Mesenteric fat pad (tissue), 1 donor: Measurements from ENCODE around the gene BLOC1S2. TPM values are rescaled to one million over a fixed set of nuclear protein-coding genes. Genes with fewer than 3 reads are reported as not detected.
"Not testable (repeated sequence)": the region's sequence is repeated elsewhere in the genome, so short reads cannot be mapped to it uniquely, and the experiment has no call there.

Experiments used
- DNase-seq: peaks from one replicate; pipeline ENCODE4 v3.0.0-alpha.2; 2020; ENCODE audit warnings: low spot score
- long read RNA-seq: library from polyadenylated mRNA; unstranded; transcript quantifications from one replicate; pipeline ENCODE4 v2.0.0, GENCODE V29; 2020
- total RNA-seq: library from RNA; stranded (reverse); fragmentation: NEBNext Ultra II Directional; extraction: Animal tissue kit (Norgen Biotek cat#: 25700); gene quantifications from one replicate; pipeline ENCODE4 v1.2.1, GENCODE V29; 2021
- donor health status: DM: yes; HTN: yes; CAD: no.

The BLOC1S2 gene
- 30.4 TPM for total RNA-seq
- long read RNA-seq, transcript BLOC1S2-202 (5 exons, 1,249 nt): major isoform, 51 of 57 reads
- long read RNA-seq, partial matches to known transcripts: 1 of 57 reads
- long read RNA-seq, other reads (novel, unspliced or antisense): 4 of 57 reads

DNA sequence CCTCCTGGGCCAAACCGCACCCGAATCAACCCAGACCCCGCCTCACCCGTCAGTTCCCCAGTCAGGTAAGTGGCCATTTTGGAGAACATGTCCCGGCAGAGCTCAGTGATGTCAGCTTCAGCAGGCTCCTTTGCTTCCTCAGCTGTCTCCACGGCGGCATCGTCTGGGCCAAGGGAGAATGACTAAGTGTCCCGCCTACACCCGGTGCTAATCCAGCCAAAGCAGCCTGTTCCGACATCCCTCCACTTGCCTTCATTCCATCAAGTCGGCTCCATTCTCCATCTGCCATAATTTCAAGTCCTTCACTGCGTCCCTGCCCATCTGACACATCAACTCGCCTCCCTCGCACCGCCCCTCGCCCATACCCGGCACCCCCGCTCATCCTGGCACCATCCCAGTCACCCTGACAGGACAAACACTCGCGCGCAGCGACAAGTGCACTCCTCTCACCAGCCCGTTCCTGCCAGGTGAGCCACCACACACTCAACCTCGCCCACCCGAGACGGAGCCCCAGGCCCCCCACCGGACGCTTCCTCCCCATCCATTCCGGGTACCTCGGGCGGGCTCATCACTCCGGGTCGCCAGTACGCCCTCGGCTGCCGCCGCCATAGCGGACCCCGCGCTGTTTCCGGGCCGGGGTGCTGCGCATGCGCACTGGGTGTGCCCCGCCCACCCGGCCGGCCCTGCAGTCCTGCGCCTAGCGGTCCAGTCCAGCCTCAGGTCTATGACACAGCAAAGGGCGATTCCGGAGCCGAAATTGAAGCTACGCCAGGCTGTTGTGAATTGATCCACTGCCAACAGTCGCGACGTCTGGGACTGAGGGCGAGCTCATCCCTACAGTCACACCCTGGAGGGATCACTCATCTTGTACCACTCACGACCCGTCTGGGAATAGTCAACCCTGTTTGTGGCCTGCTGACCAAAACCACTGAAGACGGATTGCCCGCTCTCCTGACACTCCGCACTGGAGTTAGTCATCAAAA, at the start of gene BLOC1S2:
BLOC1S2 (minus strand) TSS at position 630 of the 983 bp plus-strand sequence; CDS start at position 609, 21 bp downstream.
- DNase-seq: peak; percentile 98

DNA sequence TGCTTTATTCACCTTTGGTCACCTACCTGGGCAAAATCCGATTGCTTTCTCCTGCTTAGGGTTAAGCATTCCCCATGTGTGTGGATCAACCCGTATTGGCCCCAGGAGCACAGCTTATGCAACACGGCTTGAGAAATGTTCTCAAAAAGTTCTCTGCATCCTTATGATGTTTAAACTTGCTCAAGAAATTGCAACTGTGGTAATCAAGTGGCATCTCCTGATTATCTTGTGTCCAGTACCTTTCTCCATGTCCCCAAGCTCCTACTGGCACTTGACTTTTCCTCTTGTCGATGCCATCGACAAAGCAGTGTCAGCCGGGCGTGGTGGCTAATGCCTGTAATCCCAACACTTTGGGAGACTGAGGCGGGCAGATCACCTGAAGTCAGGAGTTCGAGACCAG, 48.3 kb upstream of the BLOC1S2 start:
- no peak for DNase-seq

DNA sequence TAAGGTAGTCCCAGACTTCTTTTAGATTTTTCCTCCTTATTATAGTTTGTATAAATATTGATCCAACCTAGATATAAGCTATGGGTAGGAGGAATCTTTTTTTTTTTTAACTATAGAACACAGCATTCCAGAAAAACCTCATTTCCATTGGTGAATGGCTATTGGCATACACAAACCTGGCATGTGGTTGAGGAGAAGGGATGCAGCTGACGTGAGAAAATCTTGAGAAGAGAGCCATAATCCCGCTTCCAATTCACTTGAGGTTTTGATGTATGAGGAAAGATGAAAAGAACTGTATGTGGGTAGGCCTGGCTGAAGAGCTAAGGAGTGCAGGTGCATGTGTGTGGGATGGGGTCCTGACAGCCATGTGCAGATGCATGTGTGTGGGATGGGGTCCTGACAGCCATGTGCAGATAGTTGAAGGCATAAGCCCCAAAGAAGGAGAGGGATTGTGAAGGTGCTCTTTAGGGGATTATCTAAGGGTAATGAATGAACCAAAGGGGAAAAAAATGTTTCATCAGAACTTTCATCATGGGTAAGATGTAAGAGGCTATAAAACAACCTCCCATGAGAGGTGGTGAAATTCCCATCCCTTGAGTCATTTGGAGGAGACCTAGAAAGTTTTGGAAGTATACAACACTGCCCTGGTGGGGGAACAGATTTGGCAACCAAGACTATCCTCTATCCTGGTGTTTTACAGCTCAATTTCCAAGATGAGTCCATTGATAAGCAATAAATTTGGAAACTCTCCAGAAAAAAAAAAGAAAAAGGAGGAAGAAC, 47.4 kb upstream of the BLOC1S2 start:
- DNase-seq: no peak

DNA sequence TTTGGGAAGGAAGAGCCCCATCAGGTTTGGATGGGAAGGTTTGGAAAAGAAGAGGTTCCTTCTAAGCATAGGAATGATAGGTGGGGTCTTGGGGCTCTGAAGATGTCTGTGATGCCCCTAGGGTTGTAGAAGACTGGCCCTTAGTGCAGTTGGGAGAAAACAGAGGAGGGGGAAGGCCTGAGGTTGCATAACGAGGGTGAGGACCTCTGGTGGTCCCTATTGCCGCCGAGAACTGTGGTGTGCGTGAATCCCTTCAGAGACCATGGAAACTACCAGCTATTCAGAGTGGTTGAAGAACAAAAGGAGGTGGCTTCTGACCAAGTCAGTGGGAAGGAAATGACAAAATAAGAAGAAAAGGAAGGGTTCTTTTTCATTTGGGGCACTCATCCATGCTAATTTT, 46.6 kb upstream of the BLOC1S2 start:
- DNase-seq: no peak

DNA sequence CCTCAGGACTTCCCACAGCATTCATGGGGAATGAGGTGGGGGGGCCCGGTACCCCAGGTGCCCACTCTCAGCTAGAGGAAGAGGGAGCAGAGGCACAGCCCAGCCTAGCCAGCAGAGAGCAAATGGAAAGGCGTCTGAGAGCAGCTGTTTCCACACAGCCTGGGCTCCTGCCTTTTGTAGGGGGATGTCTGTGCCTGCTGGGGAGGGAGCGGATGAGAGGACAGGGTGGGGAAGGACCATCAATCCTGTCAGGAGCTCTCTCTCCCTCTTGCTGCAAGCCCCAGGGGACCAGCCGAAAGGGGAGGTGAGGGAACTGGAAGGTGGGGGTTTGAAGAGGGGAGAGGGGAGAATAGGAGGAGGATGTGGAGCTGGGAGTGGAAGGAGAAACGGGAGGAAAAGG, 43.6 kb upstream of the BLOC1S2 start, which contains the start of gene PKD2L1:
PKD2L1 (minus strand) TSS at position 150 of the 400 bp plus-strand sequence; CDS start at position 25, 125 bp downstream.
- DNase-seq: no peak

DNA sequence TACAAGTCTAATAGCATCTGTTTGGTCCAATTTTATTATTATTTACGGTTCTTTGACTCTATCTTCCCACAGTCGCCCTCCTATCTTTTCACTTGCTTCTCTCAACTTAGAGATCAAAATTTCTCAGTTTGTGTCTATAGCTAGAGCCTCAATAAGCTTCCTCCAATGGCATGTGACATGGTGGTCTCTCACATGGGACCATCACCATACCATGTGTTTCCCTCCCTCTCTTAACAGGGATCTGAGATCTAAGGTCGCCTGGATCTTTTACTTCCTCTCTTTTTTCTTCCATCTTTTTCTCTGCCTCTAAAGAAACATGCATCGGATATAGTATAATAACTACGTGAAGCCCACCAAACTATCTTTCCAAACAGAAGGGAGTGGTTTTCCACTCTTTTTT, 41.7 kb upstream of the BLOC1S2 start:
- no peak for DNase-seq

DNA sequence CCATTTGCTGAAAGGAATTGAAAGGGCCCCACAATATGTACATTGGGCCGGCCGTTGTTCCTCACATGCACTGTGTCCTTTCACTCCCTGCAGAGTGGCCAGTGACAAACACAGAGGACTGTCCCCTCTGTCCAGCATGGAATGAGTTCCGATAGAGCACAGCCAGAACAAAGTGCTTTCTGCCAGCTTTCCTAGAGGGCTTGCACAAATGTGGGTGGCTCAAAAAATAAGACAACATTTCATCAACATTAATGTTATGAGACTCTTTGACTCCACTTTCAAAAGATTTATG, 41.2 kb upstream of the BLOC1S2 start:
- no peak for DNase-seq

DNA sequence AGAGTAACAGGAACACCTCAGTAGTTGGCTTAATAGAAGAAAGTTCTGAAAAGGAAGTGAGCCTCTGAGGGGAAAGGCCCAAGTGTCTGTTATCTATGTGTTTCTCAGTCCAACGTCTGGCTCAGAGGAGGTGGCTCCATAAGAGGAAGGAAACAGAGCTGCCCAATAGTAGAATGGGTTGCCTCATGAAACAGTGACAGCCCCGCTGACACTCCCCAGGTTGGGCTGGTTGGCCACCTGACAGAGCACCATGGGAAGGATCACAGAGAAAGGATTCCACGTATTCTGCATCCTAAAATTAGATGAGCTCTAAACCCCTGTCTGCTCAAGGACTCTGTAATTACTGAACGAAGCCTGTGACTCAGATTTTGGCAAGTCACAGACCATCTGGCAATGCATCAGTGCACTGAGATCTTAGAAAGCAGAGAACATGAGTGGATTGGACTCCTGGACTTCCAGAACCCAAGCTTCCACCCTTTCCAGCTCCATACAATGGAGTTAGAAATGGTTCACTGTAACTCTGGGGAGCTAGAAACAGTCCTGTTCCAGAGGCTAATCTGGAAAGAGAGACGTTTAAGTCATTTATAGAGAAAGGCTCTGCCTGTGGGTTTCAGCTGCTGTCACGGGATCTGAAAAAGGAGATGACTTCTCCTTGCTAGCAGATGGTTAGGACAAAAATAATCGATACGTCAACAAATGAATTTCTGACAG, 40.7 kb upstream of the BLOC1S2 start:
- DNase-seq: no peak

DNA sequence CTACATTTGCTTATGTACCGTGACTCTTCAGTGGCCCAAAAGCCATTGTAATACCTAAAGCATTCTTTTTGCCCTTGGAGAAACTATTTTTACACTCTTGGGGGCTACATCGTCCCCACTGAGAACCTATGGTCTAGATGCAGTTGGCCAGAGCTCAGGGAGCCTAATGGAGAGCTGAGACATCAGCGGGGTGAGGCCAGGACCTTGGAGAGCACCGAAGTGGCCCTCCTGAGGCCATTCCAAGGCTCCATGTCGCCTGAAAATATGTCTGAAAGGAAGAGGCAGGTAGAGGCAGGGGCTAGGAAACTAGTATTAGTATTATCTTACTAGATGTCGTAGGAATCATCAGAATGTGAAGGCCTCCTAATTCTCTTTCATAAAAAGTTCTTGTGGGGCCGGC, 38.7 kb upstream of the BLOC1S2 start:
- DNase-seq: no peak

DNA sequence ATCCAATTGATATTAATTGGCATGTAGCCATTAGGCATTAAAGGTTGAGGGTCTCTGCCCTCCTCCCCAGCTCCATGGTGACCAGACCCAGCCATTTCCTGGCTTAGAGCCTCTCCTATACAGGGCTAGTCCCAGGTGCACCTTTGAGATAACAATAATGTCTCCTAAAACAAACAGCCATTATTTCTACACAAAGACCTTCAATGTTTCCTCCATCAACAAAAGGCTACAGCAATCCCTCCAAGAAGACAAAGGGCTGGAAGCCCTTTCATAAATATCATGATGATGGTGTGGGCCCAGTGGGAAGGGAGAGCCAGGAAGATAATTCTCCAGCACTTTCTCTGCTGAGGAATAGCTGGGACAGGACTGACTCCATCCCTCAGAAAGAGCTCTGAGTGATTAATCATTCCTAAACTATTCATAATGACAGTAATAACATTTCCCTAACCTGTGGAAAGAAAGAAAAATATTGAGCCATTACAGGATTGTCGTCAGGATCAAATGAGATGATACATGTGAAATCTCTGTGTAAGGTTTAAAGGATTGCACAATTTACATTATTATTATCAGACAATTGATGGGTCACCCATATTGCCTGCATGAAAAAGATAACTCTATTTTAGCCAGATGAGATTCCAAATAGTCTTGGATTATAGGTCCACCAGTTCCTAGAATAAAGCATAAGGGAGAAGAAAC, 33.4 kb upstream of the BLOC1S2 start:
- DNase-seq: no peak

DNA sequence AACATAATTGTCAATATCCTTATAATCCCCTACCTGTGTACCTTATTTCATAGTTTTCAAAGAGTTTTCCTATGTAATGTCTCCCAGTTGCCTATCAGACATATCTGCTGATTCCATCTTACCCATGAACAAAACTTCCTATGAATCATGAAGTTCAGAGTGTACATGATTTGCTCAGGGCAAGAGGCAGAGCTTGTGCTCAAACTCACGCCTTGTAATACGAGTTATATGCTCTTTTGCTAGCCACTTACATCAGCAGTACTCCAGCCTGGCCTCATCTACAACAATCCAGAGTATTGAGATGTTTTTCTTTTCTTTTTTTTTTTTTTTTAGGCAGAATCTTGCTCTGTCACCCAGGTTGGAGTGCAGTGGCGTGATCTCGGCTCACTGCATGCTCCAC, 31.7 kb upstream of the BLOC1S2 start:
- no peak for DNase-seq

DNA sequence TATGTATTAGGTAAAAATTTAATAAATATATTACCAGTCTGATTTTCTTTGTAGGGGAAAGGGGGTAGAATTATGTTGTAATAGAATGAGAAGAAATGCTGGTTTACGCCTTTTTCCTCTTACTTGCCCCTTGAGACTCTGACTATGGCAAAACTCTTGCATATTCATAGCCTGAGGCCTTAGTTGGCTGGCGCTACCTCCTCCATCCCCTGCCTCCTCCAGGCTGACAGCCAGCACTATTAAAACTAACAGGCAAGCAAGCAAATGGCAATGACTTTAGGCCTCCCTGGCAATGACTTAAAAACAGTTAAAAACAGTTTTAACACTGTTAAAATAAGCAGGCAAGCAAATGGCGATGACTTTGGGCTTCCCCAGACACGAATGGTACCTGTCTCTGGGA, 29.1 kb upstream of the BLOC1S2 start:
- no peak for DNase-seq

DNA sequence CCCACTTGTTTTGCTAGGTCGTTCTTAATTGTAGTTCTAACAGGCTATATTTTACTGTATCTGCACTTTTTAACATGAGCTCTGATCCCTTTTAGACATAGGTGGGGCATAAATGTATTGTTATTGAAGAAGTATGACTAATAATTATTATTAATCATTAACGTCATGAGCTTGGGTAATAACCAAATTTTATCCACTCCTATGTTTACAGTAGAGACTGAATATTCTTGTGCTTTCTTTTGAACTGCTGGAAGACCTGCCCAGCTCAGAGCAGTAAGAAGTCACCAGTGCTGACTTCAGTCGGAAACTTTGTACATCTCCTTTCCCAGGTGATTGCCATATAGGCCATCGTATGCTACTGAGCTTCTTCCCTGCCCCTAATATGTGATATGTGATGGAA, 24.8 kb upstream of the BLOC1S2 start:
- DNase-seq: no peak

DNA sequence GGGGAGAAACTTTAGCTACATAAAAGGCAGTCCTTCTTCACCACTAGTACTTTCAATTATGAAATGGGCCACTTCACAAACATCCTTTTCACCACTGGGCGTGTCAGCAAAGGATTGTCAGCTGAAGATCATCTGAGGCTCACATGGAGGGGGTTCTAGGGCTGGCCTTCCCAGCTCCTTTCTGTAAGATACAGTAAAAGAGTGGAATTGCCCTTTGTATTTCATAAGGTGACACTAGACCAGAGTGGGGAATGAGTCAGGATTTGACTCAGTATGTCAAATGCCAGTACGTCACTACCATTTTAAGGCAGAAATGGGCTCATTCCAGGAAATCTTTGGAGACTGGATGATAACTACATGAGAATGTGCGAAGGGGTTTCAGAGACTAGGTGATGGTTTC, 21.2 kb upstream of the BLOC1S2 start:
- DNase-seq: no peak

DNA sequence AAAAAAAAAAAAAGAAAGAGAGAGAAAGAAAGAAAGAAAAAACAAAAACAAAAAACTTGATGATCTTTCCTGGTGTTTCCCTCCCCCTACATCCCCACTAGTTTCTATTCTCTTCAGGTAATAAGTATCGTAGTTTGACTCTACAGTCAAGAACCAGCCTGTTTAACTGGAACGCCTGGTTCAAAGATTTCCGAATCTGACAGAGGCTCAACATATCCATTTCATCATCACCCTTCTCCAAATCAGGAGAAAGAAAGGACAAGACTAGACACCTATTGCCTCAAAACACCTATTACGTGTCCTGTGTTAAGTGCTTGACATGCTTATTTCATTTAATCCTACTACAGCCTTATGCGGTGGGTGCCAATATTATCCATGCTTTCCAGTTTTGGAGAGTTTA, 20.4 kb upstream of the BLOC1S2 start:
- no peak for DNase-seq

DNA sequence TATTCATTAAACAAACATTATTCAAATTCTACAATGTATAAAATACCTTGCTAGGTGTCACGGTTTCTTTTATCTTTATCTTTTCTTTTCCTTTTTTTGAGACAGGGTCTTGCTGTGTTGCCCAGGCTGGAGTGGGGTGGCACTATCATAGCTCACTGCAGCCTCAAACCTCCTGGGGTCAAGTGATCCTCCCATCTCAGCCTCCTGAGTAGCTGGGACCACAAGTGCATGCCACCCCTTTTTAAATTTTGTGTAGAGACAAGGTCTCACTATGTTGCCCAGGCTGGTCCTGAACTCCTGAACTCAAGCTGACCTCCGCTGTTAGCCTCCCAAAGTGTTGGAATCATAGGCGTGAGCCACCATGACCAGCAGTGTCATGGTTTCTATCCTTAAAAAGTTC, 17.9 kb upstream of the BLOC1S2 start:
- no peak for DNase-seq

DNA sequence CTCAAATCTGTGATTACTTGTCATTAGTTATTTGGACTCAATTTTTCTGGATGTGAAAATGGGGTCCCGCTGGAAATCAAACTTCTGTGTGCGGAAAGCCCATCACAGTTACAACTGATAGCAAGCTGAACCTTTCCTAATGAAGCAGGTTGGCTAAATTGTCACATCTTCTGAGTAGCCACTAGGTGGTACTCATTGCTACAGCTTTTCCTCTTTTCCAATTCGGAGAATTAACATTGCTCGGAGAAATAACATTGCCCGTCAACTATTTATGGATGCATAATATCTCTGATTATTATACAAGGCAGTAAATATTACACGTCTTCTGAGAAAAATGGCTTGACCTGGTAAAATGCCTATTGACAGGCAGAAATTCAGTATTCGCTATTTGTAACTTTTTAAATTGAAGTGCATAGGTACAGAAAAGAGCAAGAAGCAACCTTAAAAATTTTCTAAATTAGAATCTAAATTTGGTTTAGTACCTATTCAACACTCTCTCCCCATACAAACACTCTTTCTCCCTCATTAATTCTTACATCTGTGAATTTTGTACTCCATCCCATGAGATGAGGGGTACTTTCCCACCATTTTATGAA, 17.3 kb upstream of the BLOC1S2 start:
- DNase-seq: no peak

DNA sequence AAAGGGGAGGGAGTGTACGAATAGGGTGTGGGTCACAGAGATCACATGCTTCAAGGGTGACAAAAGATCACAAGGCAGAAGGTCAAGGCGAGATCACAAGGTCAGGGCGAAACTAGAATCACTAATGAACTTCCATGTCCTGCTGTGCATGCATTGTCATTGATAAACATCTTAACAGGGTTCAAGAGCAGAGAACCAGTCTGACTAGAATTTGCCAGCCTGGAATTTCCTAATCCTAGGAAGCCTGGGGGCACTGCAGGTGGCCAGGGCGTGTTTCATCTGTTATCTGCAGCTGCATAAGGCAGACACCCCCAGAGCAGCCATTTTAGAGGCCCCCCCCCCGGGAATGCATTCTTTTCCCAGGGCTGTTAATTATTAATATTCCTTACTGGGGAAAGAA, 14.6 kb upstream of the BLOC1S2 start:
- DNase-seq: not testable (repeated sequence)

DNA sequence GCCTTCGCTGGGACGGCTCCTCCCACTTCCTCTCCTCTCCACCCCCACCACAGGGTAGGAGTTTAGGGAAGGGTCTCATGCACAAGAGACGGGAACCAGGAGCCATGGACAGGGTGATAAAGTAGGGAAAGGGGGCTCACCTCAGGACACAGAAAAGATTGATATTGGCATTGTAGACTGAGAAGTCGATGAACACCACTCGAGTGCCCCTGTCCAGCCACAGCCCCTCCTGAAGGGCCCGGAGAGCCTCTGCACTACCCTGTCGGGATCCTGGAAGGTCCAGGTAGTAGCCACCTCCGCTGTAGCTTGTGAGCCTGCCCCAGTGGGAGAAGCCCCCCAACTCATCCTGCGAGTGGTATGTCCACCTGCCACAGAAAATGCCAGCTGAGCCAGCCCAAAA, 10.8 kb upstream of the BLOC1S2 start:
- DNase-seq: no peak

DNA sequence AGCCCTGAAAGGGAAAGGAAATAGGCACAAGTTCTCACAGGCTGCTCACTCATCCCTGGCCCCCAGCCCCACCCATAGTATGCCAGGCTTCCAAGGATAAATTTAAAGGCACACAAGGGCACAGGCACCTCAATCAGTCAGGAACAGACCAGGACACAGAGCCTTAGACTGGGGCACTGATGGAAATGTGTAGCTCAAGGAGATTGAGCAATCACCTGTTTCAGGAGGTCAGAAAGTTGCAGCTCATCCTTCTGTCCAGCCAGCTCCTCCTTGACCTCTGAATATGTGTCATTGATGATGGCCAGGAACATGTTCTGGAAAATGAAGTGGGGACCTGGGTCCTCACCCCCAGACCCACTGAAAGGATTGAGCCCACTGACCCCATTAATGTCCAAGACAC, 6.6 kb upstream of the BLOC1S2 start:
- DNase-seq: no peak
